Psoas muscle (tissue), 8 donors: ENCODE measurements around the gene PLEKHG2. TPM values are rescaled to one million over a fixed set of nuclear protein-coding genes. Genes with fewer than 3 reads are reported as not detected.

Source experiments
- ATAC-seq, 4 donors: fragments of 200-7000 bp; cut with Tn5 transposase; one replicate each; pipeline ENCODE4 v1.9.1; 2020; ENCODE audit warnings: moderate library complexity in 3 of 4, mild to moderate bottlenecking in 2 of 4
- DNase-seq, 2 donors: peaks; one replicate each; pipeline ENCODE4 v3.0.0-alpha.2; 2020
- H3K27ac ChIP-seq: fragments of 200-600 bp; one replicate; pipeline ENCODE4 v1.8.0; 2022
- H3K27me3 ChIP-seq, 3 donors: fragments of 200-600 bp in 1 of 3; one replicate each; pipeline versions ENCODE4 v1.6.1 to v1.8.0; 2013 to 2022; ENCODE audit warnings: low read length in 2 of 3, mild to moderate bottlenecking in 2 of 3, moderate library complexity in 1 of 3; ENCODE audit not compliant: insufficient read depth in 3 of 3
- H3K36me3 ChIP-seq, 2 donors: fragments of 200-600 bp in 1 of 2; one replicate each; pipeline versions ENCODE4 v1.6.1 to v1.8.0; 2013 to 2022; ENCODE audit warnings: low read depth in 1 of 2, mild to moderate bottlenecking in 1 of 2, moderate library complexity in 1 of 2; ENCODE audit not compliant: insufficient read depth in 1 of 2
- H3K4me1 ChIP-seq: fragments of 200-600 bp; one replicate; pipeline ENCODE4 v1.8.0; 2022
- H3K4me3 ChIP-seq: fragments of 200-600 bp; one replicate; pipeline ENCODE4 v1.8.0; 2022; ENCODE audit warnings: mild to moderate bottlenecking
- H3K9me3 ChIP-seq: fragments of 200-600 bp; one replicate; pipeline ENCODE4 v1.8.0; 2022
- WGBS, 3 donors: extraction: QIAGEN DNeasy Blood & Tissue Kit; methylation state at CpG; one replicate each; pipeline versions ENCODE4 v1.1.6 to v1.1.7; 2013; 5-methylcytosine and 5-hydroxymethylcytosine counted together
- intact Hi-C, 2 donors: fragments of 100-400 bp; cut with DNase I; formaldehyde crosslinking; loops; one replicate each; pipeline versions ENCODE4 v1.11.0 to v1.14.2; 2022
- polyA plus RNA-seq, 3 donors: library from polyadenylated mRNA; stranded (reverse); fragments of 200-250 nt; gene quantifications; one replicate each; pipeline ENCODE4 v1.2.3, GENCODE V29; 2013
- total RNA-seq, 4 donors: library from RNA; stranded (reverse); fragmentation: NEBNext Ultra II Directional in 2 of 4; extraction: Animal tissue kit (Norgen Biotek cat#: 25700) in 2 of 4; gene quantifications; one replicate each; pipeline versions ENCODE4 v1.2.1 to v1.2.4, GENCODE V29; 2021 to 2023
- TF ChIP-seq, protein P1 (sequence below): fragments of 200-600 bp; IDR thresholded peaks from one replicate; pipeline ENCODE4 v1.8.0; 2022; ENCODE audit warnings: antibody characterized with exemption
- donor health status: healthy with polysubstance abuse.
- donor health status: DM: no; HTN: no; CAD: no; lungs with moderate emphysema.
- donor health status: Bipolar disorder and iron deficiency.
- donor health status: healthy.
- donor health status: DM: yes; HTN: yes; CAD: no.
- donor health status: DM: no; HTN: no; CAD: no.
- donor health status: DM: no; HTN: no; CAD: no.
- donor health status: DM: yes; HTN: yes; CAD: no.

PLEKHG2 gene
- total and polyA plus RNA-seq, 7 donors = 2.4 to 8.0 (median 6.8) TPM

DNA sequence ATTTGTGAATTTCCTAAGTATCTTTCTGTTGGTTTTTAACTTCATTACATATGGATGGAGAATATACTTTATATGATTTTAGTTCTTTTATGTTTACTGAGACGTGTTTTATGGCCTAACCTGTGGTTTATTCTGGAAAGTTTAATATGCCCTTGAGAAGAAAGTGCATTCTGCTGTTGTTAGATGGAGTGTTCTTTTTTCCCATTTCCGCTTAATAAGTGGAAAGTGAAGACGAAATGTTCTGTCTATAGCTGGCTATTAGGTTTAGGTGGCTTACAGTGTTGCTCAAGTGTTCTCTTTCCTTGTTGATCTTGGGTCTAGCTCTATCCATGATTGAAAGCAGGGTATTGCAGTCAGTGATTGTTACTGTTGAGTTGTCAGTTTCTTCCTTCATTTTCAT lies 50.9 kb downstream of the PLEKHG2 start:
- H3K4me3 ChIP-seq = no peak overlapping the region
- no peak overlapping the region for H3K27ac ChIP-seq
- no peak for DNase-seq
- no peaks in the 10 kb centered on the region for H3K4me1 ChIP-seq
- TF ChIP-seq, protein P1, sequence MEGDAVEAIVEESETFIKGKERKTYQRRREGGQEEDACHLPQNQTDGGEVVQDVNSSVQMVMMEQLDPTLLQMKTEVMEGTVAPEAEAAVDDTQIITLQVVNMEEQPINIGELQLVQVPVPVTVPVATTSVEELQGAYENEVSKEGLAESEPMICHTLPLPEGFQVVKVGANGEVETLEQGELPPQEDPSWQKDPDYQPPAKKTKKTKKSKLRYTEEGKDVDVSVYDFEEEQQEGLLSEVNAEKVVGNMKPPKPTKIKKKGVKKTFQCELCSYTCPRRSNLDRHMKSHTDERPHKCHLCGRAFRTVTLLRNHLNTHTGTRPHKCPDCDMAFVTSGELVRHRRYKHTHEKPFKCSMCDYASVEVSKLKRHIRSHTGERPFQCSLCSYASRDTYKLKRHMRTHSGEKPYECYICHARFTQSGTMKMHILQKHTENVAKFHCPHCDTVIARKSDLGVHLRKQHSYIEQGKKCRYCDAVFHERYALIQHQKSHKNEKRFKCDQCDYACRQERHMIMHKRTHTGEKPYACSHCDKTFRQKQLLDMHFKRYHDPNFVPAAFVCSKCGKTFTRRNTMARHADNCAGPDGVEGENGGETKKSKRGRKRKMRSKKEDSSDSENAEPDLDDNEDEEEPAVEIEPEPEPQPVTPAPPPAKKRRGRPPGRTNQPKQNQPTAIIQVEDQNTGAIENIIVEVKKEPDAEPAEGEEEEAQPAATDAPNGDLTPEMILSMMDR = no peak
- no peaks in the 10 kb centered on the region for H3K9me3 ChIP-seq
- intact Hi-C loops = no loop called here
- 71 to 96% (median 88%) methylated on average over 3 of the region's 3 CpGs for WGBS, 3 donors
- no peaks in the 10 kb centered on the region for H3K27me3 ChIP-seq
- H3K36me3 ChIP-seq = peaks cover 22 to 97% of the 10 kb centered on the region in 2 donors
- ATAC-seq = no peak

DNA sequence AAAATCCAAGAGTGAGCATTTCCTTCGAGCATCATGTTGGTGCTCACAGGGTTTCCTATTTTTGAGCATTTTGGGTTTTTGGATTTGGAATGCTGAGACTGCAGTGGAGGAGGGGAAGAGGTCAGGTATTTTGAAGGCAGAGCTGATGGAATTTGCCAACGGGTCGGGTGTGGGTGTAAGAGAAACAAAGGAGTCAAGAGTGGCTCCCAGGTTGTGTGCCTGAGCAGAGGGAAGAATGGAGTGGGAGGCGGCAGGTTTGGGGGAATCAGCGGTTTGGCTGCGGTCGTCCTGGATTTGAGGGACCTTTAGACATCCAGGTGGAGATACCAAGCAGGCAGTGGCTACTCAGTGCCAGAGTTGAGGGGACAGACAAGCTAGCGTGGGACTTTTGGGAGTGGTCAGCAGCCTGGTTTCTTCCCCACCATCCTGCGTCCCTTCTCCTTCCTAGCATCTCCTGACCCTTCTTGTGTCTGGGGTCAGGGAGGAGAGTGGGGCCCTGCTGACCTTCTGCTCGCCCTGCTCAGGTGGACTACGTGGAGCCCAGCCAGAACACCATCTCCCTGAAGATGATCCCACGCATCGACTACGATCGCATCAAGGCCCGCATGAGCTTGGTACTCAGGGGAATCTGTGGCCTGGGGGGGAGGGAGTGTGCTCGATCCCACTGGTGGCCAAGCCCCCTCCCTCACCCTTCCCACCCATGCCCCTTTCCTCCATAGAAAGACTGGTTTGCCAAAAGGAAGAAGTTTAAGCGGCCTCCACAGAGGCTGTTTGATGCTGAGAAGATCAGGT lies 53.7 kb downstream of the PLEKHG2 start:
- no peaks in the 10 kb centered on the region for H3K4me1 ChIP-seq
- H3K27ac ChIP-seq = no peak overlapping the region
- peaks cover 12 to 97% of the 10 kb centered on the region in 2 donors for H3K36me3 ChIP-seq
- intact Hi-C loops = no loop called here
- H3K9me3 ChIP-seq = no peaks in the 10 kb centered on the region
- H3K27me3 ChIP-seq = no peaks in the 10 kb centered on the region
- ATAC-seq = no peak
- TF ChIP-seq, protein P1 = no peak
- no peak for DNase-seq
- H3K4me3 ChIP-seq = no peak overlapping the region
- WGBS, 3 donors = 93 to 97% (median 94%) methylated on average over 17 to 18 of the region's 18 CpGs

DNA sequence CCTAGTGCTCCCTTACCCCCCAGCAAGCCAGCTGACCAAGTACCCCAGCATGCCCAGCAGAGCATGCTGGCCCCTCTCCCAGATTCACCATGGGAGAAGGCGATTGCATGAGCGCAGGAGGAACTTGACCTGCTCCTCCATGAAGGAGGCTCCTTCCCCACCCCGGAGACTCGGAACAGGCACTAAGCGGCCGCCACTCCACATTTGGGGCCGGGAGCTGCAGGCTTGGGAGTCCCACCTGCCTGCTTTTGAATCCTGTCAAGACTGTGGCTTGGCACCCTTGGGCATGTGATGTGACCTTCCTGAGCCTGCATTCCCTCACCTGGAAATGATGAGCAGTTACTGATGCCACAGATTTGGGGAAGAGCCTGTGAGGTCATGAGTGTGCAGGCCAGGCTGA lies 55.5 kb downstream of the PLEKHG2 start:
- intact Hi-C loops = no loop called here
- no peak overlapping the region for H3K27ac ChIP-seq
- WGBS, 3 donors = 90 to 95% (median 91%) methylated on average over 7 of the region's 7 CpGs
- no peaks in the 10 kb centered on the region for H3K9me3 ChIP-seq
- H3K27me3 ChIP-seq = no peaks in the 10 kb centered on the region
- H3K4me1 ChIP-seq = no peaks in the 10 kb centered on the region
- TF ChIP-seq, protein P1 = no peak
- DNase-seq (peak in 1 of 2 donors; percentile 22), ATAC-seq (no peak)
- no peak overlapping the region for H3K4me3 ChIP-seq
- H3K36me3 ChIP-seq = peaks cover 19 to 99% of the 10 kb centered on the region in 2 donors

DNA sequence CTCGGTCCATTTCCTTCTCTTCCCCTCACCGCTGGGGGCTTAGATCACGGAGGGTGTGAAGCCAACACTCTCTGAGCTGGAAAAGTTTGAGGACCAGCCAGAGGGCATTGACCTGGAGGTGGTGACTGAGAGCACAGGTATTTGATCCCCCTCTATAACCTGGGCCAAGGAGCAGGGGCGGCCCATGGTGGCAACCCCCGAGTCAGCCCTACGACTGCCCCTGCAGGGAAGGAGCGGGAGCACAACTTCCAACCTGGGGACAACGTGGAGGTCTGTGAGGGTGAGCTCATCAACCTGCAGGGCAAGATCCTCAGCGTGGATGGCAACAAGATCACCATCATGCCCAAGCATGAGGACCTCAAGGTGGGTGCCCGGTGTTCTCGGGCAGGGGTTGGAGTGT lies 56.6 kb downstream of the PLEKHG2 start:
- peaks cover 20 to 100% of the 10 kb centered on the region in 2 donors for H3K36me3 ChIP-seq
- no peak overlapping the region for H3K27ac ChIP-seq
- H3K4me3 ChIP-seq = no peak overlapping the region
- WGBS, 3 donors = 91 to 92% (median 91%) methylated on average over 11 of the region's 11 CpGs
- ATAC-seq = no peak
- no peaks in the 10 kb centered on the region for H3K4me1 ChIP-seq
- TF ChIP-seq, protein P1 = no peak
- peak in 1 of 2 donors; percentile 34 for DNase-seq
- intact Hi-C loops = no loop called here
- no peaks in the 10 kb centered on the region for H3K27me3 ChIP-seq
- H3K9me3 ChIP-seq = no peaks in the 10 kb centered on the region

DNA sequence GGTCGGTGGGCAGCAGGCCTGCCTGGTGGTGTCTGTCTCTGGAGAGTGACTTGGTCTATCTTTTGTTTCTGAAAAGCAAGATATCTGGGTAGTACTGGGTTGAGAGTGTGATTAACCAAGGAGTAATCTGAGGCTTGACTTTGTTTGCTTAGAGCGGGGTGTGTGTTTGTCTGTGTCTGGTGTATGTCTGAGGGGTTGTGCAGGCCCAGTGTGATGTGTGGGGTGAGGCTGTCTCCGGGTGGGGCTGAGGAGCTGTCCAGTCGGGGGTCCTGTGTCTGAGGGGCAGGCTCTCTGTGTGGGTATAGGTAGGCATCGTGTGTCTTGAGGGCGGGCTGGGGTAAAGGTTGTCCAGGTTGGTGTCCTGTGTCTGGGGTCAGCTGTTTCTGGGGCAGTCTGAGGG lies 57.1 kb downstream of the PLEKHG2 start:
- no peaks in the 10 kb centered on the region for H3K4me1 ChIP-seq
- H3K27me3 ChIP-seq = no peaks in the 10 kb centered on the region
- H3K36me3 ChIP-seq = peaks cover 20 to 100% of the 10 kb centered on the region in 2 donors
- H3K4me3 ChIP-seq = no peak overlapping the region
- H3K9me3 ChIP-seq = no peaks in the 10 kb centered on the region
- WGBS, 3 donors = 87 to 92% (median 89%) methylated on average over 6 of the region's 6 CpGs
- intact Hi-C loops = no loop called here
- DNase-seq (peak in 1 of 2 donors; percentile 33), ATAC-seq (no peak)
- H3K27ac ChIP-seq = no peak overlapping the region
- TF ChIP-seq, protein P1 = no peak
